Mesothelial cell of epicardium (in vitro differentiated cells): ENCODE results near the gene RECQL. TPM values are rescaled to one million over a fixed set of nuclear protein-coding genes. Genes with fewer than 3 reads are reported as not detected.

Experiments
- DNase-seq, 2 experiments: peaks; one replicate each; pipeline ENCODE4 v3.0.0; 2021; ENCODE audit warnings: low spot score in 2 of 2; ENCODE audit not compliant: unreplicated experiment in 2 of 2
- H3K27ac Mint-ChIP-seq: 2 replicates; pipeline ENCODE4 v1.8.0; 2021; ENCODE audit warnings: mixed read lengths
- H3K27me3 Mint-ChIP-seq: 2 replicates; pipeline ENCODE4 v1.8.0; 2021; ENCODE audit warnings: low read depth, mixed read lengths
- H3K36me3 Mint-ChIP-seq: 2 replicates; pipeline ENCODE4 v1.8.0; 2021; ENCODE audit warnings: mixed read lengths
- H3K4me1 Mint-ChIP-seq: 2 replicates; pipeline ENCODE4 v1.8.0; 2021; ENCODE audit warnings: mixed read lengths
- H3K4me3 Mint-ChIP-seq: 2 replicates; pipeline ENCODE4 v1.8.0; 2021; ENCODE audit warnings: mild to moderate bottlenecking, moderate library complexity, mixed read lengths
- H3K9me3 Mint-ChIP-seq: 2 replicates; pipeline ENCODE4 v1.8.0; 2021; ENCODE audit warnings: mixed read lengths
- CTCF ChIP-seq: fragments of 200-600 bp; sonication (generic); IDR thresholded peaks from one replicate; pipeline ENCODE4 v1.5.0; 2021; ENCODE audit warnings: antibody characterized with exemption; ENCODE audit not compliant: unreplicated experiment
- total RNA-seq: library from RNA; stranded (reverse); gene quantifications from 3 replicates; pipeline ENCODE4 v1.2.1, GENCODE V29; 2021

The RECQL gene
- total RNA-seq, 1 donor from 2014 or later = 17.8 TPM

- peaks cover 32% of the 10 kb centered on the region for H3K36me3 Mint-ChIP-seq
- no peak overlapping the region for H3K4me3 Mint-ChIP-seq
- H3K9me3 Mint-ChIP-seq = peaks cover 3% of the 10 kb centered on the region
- no peaks in the 10 kb centered on the region for H3K27me3 Mint-ChIP-seq
- H3K27ac Mint-ChIP-seq = no peak overlapping the region
- no peak for TF ChIP-seq CTCF
- DNase-seq = no peak
- no peaks in the 10 kb centered on the region for H3K4me1 Mint-ChIP-seq
Measured at GRCh38 chr12:21459474-21459873, 42.0 kb downstream of the RECQL start.

- Mint-ChIP-seq H3K36me3 (peaks cover 19% of the 10 kb centered on the region), H3K4me1 (no peaks in the 10 kb centered on the region), H3K27ac (no peak overlapping the region), H3K27me3 (no peaks in the 10 kb centered on the region), H3K9me3 (no peaks in the 10 kb centered on the region), H3K4me3 (no peak overlapping the region)
- TF ChIP-seq CTCF = no peak
- no peak for DNase-seq
Measured at GRCh38 chr12:21456291-21456780, 45.1 kb downstream of the RECQL start.

GRCh38 chr12:21453312-21453852 is 48.1 kb downstream of the RECQL start:
- Mint-ChIP-seq H3K27me3 (no peaks in the 10 kb centered on the region), H3K27ac (no peak overlapping the region), H3K9me3 (no peaks in the 10 kb centered on the region), H3K4me3 (no peak overlapping the region), H3K36me3 (peaks cover 19% of the 10 kb centered on the region), H3K4me1 (no peaks in the 10 kb centered on the region)
- no peak for DNase-seq
- TF ChIP-seq CTCF = no peak

- H3K27me3 Mint-ChIP-seq = no peaks in the 10 kb centered on the region
- no peak for DNase-seq
- H3K27ac Mint-ChIP-seq = no peak overlapping the region
- H3K4me1 Mint-ChIP-seq = no peaks in the 10 kb centered on the region
- no peak overlapping the region for H3K4me3 Mint-ChIP-seq
- no peaks in the 10 kb centered on the region for H3K9me3 Mint-ChIP-seq
- H3K36me3 Mint-ChIP-seq = peaks cover 13% of the 10 kb centered on the region
- no peak for TF ChIP-seq CTCF
Measured at GRCh38 chr12:21451529-21451928, 49.9 kb downstream of the RECQL start.

- Mint-ChIP-seq H3K4me1 (no peaks in the 10 kb centered on the region), H3K36me3 (peaks cover 23% of the 10 kb centered on the region), H3K9me3 (no peaks in the 10 kb centered on the region), H3K27me3 (no peaks in the 10 kb centered on the region), H3K27ac (no peak overlapping the region), H3K4me3 (no peak overlapping the region)
- DNase-seq = no peak
- TF ChIP-seq CTCF = no peak
Measured at GRCh38 chr12:21444193-21445146, 57.0 kb downstream of the RECQL start.
